ENCODE measurements around the gene PFN1. TPM values are rescaled to one million over a fixed set of nuclear protein-coding genes. Genes with fewer than 3 reads are reported as not detected.
A peak's percentile ranks its signal among the peaks of the same experiment; 100 is the strongest.

The PFN1 gene
- total and polyA plus RNA-seq, 9 of the 15 experiments (the other 6 are each of a cell fraction or from before 2014, with no cell fraction given) = 60.5 to 1,479 (median 456) TPM

DNA sequence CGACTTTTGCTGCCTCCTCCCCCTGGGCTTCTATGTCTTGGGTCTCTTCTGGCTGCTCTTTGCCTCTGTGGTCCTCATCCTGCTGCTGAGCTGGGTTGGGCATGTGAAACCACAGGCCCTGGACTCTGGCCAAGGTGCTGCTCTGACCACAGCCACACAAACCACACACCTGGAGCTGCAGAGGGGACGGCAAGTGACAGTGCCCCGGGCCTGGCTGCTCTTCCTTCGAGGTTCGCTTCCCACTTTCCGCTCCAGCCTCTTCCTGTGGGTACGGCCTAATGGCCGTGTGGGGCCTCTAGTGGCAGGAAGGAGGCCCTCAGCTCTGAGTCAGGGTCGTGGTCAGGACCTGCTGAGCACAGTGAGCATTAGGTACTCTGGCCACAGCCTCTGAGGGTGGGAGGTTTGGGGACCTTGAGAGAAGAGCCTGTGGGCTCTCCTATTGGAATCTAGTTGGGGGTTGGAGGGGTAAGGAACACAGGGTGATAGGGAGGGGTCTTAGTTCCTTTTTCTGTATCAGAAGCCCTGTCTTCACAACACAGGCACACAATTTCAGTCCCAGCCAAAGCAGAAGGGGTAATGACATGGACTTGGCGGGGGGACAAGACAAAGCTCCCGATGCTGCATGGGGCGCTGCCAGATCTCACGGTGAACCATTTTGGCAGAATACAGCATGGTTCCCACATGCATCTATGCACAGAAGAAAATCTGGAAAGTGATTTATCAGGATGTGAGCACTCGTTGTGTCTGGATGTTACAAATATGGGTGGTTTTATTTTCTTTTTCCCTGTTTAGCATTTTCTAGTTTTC is 14.0 kb downstream of the PFN1 start (continued):
- TF ChIP-seq, protein P1, sequence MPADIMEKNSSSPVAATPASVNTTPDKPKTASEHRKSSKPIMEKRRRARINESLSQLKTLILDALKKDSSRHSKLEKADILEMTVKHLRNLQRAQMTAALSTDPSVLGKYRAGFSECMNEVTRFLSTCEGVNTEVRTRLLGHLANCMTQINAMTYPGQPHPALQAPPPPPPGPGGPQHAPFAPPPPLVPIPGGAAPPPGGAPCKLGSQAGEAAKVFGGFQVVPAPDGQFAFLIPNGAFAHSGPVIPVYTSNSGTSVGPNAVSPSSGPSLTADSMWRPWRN (IDR thresholded peaks at IDR 0.05; ENCODE audit: low read depth) = no peak
- TF ChIP-seq, protein P2, sequence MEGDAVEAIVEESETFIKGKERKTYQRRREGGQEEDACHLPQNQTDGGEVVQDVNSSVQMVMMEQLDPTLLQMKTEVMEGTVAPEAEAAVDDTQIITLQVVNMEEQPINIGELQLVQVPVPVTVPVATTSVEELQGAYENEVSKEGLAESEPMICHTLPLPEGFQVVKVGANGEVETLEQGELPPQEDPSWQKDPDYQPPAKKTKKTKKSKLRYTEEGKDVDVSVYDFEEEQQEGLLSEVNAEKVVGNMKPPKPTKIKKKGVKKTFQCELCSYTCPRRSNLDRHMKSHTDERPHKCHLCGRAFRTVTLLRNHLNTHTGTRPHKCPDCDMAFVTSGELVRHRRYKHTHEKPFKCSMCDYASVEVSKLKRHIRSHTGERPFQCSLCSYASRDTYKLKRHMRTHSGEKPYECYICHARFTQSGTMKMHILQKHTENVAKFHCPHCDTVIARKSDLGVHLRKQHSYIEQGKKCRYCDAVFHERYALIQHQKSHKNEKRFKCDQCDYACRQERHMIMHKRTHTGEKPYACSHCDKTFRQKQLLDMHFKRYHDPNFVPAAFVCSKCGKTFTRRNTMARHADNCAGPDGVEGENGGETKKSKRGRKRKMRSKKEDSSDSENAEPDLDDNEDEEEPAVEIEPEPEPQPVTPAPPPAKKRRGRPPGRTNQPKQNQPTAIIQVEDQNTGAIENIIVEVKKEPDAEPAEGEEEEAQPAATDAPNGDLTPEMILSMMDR (IDR thresholded peaks at IDR 0.05 in 2 of 3, conservative IDR thresholded peaks at IDR 0.05 in 1 of 3; ENCODE audit: insufficient read depth in 2 of 3, low read depth in 1 of 3, low read length in 3 of 3) = peak; percentile 41 to 46 (median 45); a peak in 5 of 6 replicates
- TF ChIP-seq, protein P3, sequence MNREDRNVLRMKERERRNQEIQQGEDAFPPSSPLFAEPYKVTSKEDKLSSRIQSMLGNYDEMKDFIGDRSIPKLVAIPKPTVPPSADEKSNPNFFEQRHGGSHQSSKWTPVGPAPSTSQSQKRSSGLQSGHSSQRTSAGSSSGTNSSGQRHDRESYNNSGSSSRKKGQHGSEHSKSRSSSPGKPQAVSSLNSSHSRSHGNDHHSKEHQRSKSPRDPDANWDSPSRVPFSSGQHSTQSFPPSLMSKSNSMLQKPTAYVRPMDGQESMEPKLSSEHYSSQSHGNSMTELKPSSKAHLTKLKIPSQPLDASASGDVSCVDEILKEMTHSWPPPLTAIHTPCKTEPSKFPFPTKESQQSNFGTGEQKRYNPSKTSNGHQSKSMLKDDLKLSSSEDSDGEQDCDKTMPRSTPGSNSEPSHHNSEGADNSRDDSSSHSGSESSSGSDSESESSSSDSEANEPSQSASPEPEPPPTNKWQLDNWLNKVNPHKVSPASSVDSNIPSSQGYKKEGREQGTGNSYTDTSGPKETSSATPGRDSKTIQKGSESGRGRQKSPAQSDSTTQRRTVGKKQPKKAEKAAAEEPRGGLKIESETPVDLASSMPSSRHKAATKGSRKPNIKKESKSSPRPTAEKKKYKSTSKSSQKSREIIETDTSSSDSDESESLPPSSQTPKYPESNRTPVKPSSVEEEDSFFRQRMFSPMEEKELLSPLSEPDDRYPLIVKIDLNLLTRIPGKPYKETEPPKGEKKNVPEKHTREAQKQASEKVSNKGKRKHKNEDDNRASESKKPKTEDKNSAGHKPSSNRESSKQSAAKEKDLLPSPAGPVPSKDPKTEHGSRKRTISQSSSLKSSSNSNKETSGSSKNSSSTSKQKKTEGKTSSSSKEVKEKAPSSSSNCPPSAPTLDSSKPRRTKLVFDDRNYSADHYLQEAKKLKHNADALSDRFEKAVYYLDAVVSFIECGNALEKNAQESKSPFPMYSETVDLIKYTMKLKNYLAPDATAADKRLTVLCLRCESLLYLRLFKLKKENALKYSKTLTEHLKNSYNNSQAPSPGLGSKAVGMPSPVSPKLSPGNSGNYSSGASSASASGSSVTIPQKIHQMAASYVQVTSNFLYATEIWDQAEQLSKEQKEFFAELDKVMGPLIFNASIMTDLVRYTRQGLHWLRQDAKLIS (CRISPR knock-in tag; IDR thresholded peaks at IDR 0.05) = no peak
- no peak for TF ChIP-seq NCOA1 (IDR thresholded peaks at IDR 0.05; ENCODE audit: low read depth)
- TF ChIP-seq ZNF217 (CRISPR knock-in tag; IDR thresholded peaks at IDR 0.05) = no peak
- TF ChIP-seq YY1 (IDR thresholded peaks at IDR 0.05; ENCODE audit: borderline replicate concordance in 1 of 3, control insufficient read depth in 1 of 3, extremely low read depth in 1 of 3, insufficient read depth in 3 of 3, insufficient read length in 1 of 3, insufficient replicate concordance in 2 of 3, low read depth in 1 of 3, low read length in 2 of 3) = peak in 1 of 3 experiments; percentile 32
- TF ChIP-seq MTA3 (IDR thresholded peaks at IDR 0.05; ENCODE audit: borderline replicate concordance) = no peak
- no peak for TF ChIP-seq DNMT1 (IDR thresholded peaks at IDR 0.05)
- TF ChIP-seq, protein P4, sequence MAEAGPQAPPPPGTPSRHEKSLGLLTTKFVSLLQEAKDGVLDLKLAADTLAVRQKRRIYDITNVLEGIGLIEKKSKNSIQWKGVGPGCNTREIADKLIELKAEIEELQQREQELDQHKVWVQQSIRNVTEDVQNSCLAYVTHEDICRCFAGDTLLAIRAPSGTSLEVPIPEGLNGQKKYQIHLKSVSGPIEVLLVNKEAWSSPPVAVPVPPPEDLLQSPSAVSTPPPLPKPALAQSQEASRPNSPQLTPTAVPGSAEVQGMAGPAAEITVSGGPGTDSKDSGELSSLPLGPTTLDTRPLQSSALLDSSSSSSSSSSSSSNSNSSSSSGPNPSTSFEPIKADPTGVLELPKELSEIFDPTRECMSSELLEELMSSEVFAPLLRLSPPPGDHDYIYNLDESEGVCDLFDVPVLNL (CRISPR knock-in tag; IDR thresholded peaks at IDR 0.05; ENCODE audit: low read depth) = no peak
- 0 out of 2 replicates have a peak, but pooled peaks have one; percentile 29 for TF ChIP-seq ZBTB17 (CRISPR knock-in tag; IDR thresholded peaks at IDR 0.05)
- no peak for TF ChIP-seq HOXB6 (CRISPR knock-in tag; IDR thresholded peaks at IDR 0.05; ENCODE audit: borderline replicate concordance)
- TF ChIP-seq, protein P5, sequence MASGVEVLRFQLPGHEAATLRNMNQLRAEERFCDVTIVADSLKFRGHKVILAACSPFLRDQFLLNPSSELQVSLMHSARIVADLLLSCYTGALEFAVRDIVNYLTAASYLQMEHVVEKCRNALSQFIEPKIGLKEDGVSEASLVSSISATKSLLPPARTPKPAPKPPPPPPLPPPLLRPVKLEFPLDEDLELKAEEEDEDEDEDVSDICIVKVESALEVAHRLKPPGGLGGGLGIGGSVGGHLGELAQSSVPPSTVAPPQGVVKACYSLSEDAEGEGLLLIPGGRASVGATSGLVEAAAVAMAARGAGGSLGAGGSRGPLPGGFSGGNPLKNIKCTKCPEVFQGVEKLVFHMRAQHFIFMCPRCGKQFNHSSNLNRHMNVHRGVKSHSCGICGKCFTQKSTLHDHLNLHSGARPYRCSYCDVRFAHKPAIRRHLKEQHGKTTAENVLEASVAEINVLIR (CRISPR knock-in tag; IDR thresholded peaks at IDR 0.05) = no peak
